B cell (primary cell): ENCODE results near the gene RSL1D1. TPM values are rescaled to one million over a fixed set of nuclear protein-coding genes. Genes with fewer than 3 reads are reported as not detected.

Experiments used
- ATAC-seq: fragments of 200-7000 bp; cut with Tn5 transposase; one replicate; pipeline ENCODE4 v1.10.0; 2021; ENCODE audit warnings: low read depth, mild to moderate bottlenecking, moderate number of reproducible peaks, moderate library complexity
- CTCF ChIA-PET: fragments of 350-600 bp; sonication (Branson Sonifier 250); formaldehyde crosslinking; loops from one replicate; lab custom pipeline; 2021; ENCODE audit warnings: antibody characterized with exemption, inconsistent platforms; lab: Charles Lee
- POLR2A ChIA-PET: fragments of 350-600 bp; sonication (Branson Sonifier 250); formaldehyde crosslinking; loops from one replicate; lab custom pipeline; 2021; ENCODE audit warnings: antibody characterized with exemption; lab: Charles Lee
- DNase-seq: peaks from one replicate; pipeline ENCODE4 v3.0.0; 2013
- H2AFZ ChIP-seq: 2 replicates; pipeline ENCODE4 v1.6.1; 2012; ENCODE audit warnings: mild to moderate bottlenecking, low read depth, low read length; ENCODE audit not compliant: insufficient read depth, poor library complexity, severe bottlenecking
- H3K27ac ChIP-seq, 2 donors: 1 replicate in 1 of 2; 2 replicates in 1 of 2; pipeline ENCODE4 v1.5.1; 2012 to 2013; ENCODE audit warnings: low read length in 2 of 2, mild to moderate bottlenecking in 2 of 2, moderate library complexity in 1 of 2
- H3K27me3 ChIP-seq, 4 experiments: fragments of 200-600 bp in 1 of 4; sonication (generic) in 1 of 4; replicated peaks in 1 of 4; 1 replicate in 2 of 4; 2 replicates in 2 of 4; pipeline versions ENCODE4 v1.6.1 to v1.7.0; 2013 to 2016; ENCODE audit warnings: low read length in 3 of 4, mild to moderate bottlenecking in 2 of 4, mixed read lengths in 1 of 4, moderate library complexity in 1 of 4; ENCODE audit not compliant: insufficient read depth in 4 of 4, control insufficient read depth in 3 of 4; ENCODE audit errors: control extremely low read depth in 1 of 4
- H3K36me3 ChIP-seq, 2 experiments: replicated peaks in 1 of 2; 1 replicate in 1 of 2; 2 replicates in 1 of 2; pipeline versions ENCODE4 v1.6.1 to v1.7.1; 2013; ENCODE audit warnings: low read length in 1 of 2; ENCODE audit not compliant: insufficient read depth in 2 of 2, control insufficient read depth in 1 of 2; ENCODE audit errors: control extremely low read depth in 1 of 2, extremely low read depth in 1 of 2
- H3K4me1 ChIP-seq, 2 donors: fragments of 200-600 bp in 1 of 2; sonication (generic) in 1 of 2; 1 replicate in 1 of 2; 2 replicates in 1 of 2; pipeline versions ENCODE4 v1.5.1 to v1.6.1; 2013 to 2017; ENCODE audit warnings: low read length in 2 of 2; ENCODE audit not compliant: control insufficient read depth in 2 of 2, insufficient read depth in 2 of 2
- H3K4me2 ChIP-seq: replicated peaks from 2 replicates; pipeline ENCODE3; 2012; ENCODE audit warnings: mild to moderate bottlenecking, low read depth, low read length; ENCODE audit not compliant: poor library complexity, severe bottlenecking
- H3K4me3 ChIP-seq, 5 experiments: fragments of 200-600 bp in 1 of 5; sonication (generic) in 1 of 5; 1 replicate in 3 of 5; 2 replicates in 2 of 5; pipeline versions ENCODE4 v1.5.1 to v1.7.0; 2011 to 2016; ENCODE audit warnings: low read length in 4 of 5, mild to moderate bottlenecking in 4 of 5, low read depth in 2 of 5, control low read depth in 1 of 5, moderate library complexity in 1 of 5; ENCODE audit not compliant: insufficient read depth in 1 of 5; ENCODE audit errors: control extremely low read depth in 1 of 5, extremely low read depth in 1 of 5
- H3K79me2 ChIP-seq: fragments of 200-600 bp; sonication (generic); one replicate; pipeline ENCODE4 v1.6.0; 2016; ENCODE audit warnings: low read length; ENCODE audit not compliant: control insufficient read depth, insufficient read depth
- H3K9ac ChIP-seq: fragments of 200-600 bp; sonication (generic); 2 replicates; pipeline ENCODE4 v1.6.1; 2017; ENCODE audit warnings: mild to moderate bottlenecking, low read length, moderate library complexity
- H3K9me3 ChIP-seq, 3 donors: one replicate each; pipeline versions ENCODE4 v1.6.1 to v1.7.1; 2013; ENCODE audit warnings: low read length in 2 of 3; ENCODE audit not compliant: control insufficient read depth in 2 of 3, insufficient read depth in 1 of 3; ENCODE audit errors: control extremely low read depth in 1 of 3
- H4K20me1 ChIP-seq: 2 replicates; pipeline ENCODE4 v1.6.0; 2012; ENCODE audit warnings: mild to moderate bottlenecking, low read length; ENCODE audit not compliant: insufficient read depth, control insufficient read depth, poor library complexity, severe bottlenecking
- H3K27ac Mint-ChIP-seq: one replicate; pipeline ENCODE4 v1.8.0; 2021; ENCODE audit warnings: mixed read lengths
- H3K27me3 Mint-ChIP-seq: one replicate; pipeline ENCODE4 v1.8.0; 2021; ENCODE audit warnings: mixed read lengths
- H3K4me1 Mint-ChIP-seq: one replicate; pipeline ENCODE4 v1.8.0; 2021; ENCODE audit warnings: mixed read lengths
- H3K4me3 Mint-ChIP-seq: one replicate; pipeline ENCODE4 v1.8.0; 2021; ENCODE audit warnings: mixed read lengths
- H3K9me3 Mint-ChIP-seq: one replicate; pipeline ENCODE4 v1.8.0; 2022; ENCODE audit warnings: mixed read lengths; ENCODE audit not compliant: insufficient read depth
- CTCF ChIP-seq: fragments of 200-600 bp; IDR thresholded peaks from one replicate; pipeline ENCODE4 v1.8.0; 2022; ENCODE audit warnings: antibody characterized with exemption, mild to moderate bottlenecking
- EZH2 ChIP-seq: IDR thresholded peaks from 2 replicates; pipeline ENCODE4 v1.6.1; 2012; ENCODE audit warnings: borderline replicate concordance, low read depth, mild to moderate bottlenecking, moderate library complexity, low read length; ENCODE audit not compliant: insufficient read depth, poor library complexity, severe bottlenecking
- WGBS: methylation state at CpG from one replicate; pipeline ENCODE4 v1.1.5; 2013; ENCODE audit warnings: missing lambda C conversion rate; ENCODE audit not compliant: insufficient coverage; 5-methylcytosine and 5-hydroxymethylcytosine counted together
- intact Hi-C: fragments of 100-400 bp; cut with micrococcal nuclease; formaldehyde crosslinking; loops from one replicate; pipeline ENCODE4 v1.10.0; 2022
- polyA plus RNA-seq: library from polyadenylated mRNA; depleted of rRNA; stranded (reverse); fragments of >200 nt; gene quantifications from 2 replicates; pipeline ENCODE4 v1.2.3, GENCODE V29; 2012
- total RNA-seq, 2 donors: library from RNA; stranded (reverse); fragments of 120-200 nt in 1 of 2; gene quantifications; 1 replicate in 1 of 2; 2 replicates in 1 of 2; pipeline versions ENCODE4 v1.2.3 to v1.2.4, GENCODE V29; 2013 to 2022

RSL1D1 gene
- total and polyA plus RNA-seq, 2 donors (not counting 1 experiment from before 2014, with no cell fraction given) = 21.1 to 167 TPM

DNA sequence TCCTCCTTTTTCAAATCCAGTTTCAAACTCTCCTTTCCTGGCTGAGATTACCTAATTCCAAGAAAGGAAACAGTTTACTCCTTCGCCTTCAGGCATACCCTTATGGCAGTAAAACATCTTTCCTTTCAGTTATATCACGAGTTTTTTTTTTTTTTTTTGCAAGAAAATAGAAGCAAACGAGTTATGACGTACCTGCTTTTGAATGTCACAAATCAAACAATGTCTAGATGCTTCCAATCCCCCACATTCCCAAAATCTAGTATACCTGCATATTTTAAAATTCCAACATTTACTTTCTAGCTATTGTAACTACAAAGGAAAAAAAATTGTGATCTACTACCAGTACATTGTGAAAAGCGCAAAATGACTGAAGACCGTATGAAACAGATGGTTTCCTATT, 35.5 kb upstream of the RSL1D1 start:
- Mint-ChIP-seq H3K4me1 (no peaks in the 10 kb centered on the region), H3K27ac (no peak overlapping the region), H3K4me3 (no peak overlapping the region), H3K9me3 (no peaks in the 10 kb centered on the region), H3K27me3 (no peaks in the 10 kb centered on the region)
- H3K4me2 ChIP-seq = no peak overlapping the region
- H3K79me2 ChIP-seq = peaks cover 7% of the 10 kb centered on the region
- TF ChIP-seq EZH2 (no peak), CTCF (no peak)
- no peak overlapping the region for H3K4me3 ChIP-seq
- no peak overlapping the region for H2AFZ ChIP-seq
- CTCF ChIA-PET = no interaction called here
- WGBS = 100% methylated on average over 2 of the region's 6 CpGs
- POLR2A ChIA-PET = interaction anchor here (0.7 kb wide), 1 partner anchor 682 kb away, joined by 8 read pairs; no protein-coding TSS in a partner anchor
- H3K4me1 ChIP-seq = no peaks in the 10 kb centered on the region
- H3K36me3 ChIP-seq = peaks cover 1 to 59% of the 10 kb centered on the region in 2 experiments
- H3K27me3 ChIP-seq = no peaks in the 10 kb centered on the region
- ATAC-seq (no peak), DNase-seq (no peak)
- no peak overlapping the region for H3K9ac ChIP-seq
- H3K27ac ChIP-seq = no peak overlapping the region
- no peaks in the 10 kb centered on the region for H3K9me3 ChIP-seq
- intact Hi-C loops = no loop called here
- H4K20me1 ChIP-seq = no peaks in the 10 kb centered on the region

DNA sequence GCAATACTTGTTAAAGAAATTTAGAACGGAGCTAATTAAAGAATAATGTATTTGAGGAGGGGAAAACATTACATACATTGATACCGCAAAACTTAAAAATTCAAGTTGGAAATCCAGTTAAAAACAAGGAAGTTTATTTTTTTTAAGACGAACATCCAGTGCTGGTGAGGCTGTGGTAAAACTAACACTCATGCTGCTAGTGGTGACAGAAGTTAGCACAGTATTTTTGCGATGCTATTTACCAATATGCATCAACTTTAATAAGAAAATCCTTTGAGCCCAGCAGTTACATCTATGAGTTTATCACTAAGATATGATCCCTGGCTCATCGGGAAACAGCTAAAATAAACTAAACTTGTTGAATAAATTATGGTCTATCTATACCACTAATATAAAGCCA, 32.7 kb upstream of the RSL1D1 start:
- H3K27me3 Mint-ChIP-seq = no peaks in the 10 kb centered on the region
- WGBS = 100% methylated on average over 2 of the region's 5 CpGs
- no peak overlapping the region for H3K9ac ChIP-seq
- no peak overlapping the region for H3K27ac ChIP-seq
- no peaks in the 10 kb centered on the region for H3K4me1 ChIP-seq
- no peaks in the 10 kb centered on the region for H3K27me3 ChIP-seq
- CTCF ChIA-PET = interaction anchor here (1.7 kb wide), 1 partner anchor 184 kb away, joined by 5 read pairs; no protein-coding TSS in a partner anchor
- no peak overlapping the region for H3K27ac Mint-ChIP-seq
- H3K9me3 Mint-ChIP-seq = no peaks in the 10 kb centered on the region
- H3K4me3 ChIP-seq = no peak overlapping the region
- no peak overlapping the region for H2AFZ ChIP-seq
- intact Hi-C loops = no loop called here
- no peak overlapping the region for H3K4me2 ChIP-seq
- ATAC-seq (no peak), DNase-seq (no peak)
- H3K9me3 ChIP-seq = no peaks in the 10 kb centered on the region
- H3K36me3 ChIP-seq = peaks cover 3 to 65% of the 10 kb centered on the region in 2 experiments
- H3K4me1 Mint-ChIP-seq = no peaks in the 10 kb centered on the region
- H3K79me2 ChIP-seq = peaks cover 11% of the 10 kb centered on the region
- H3K4me3 Mint-ChIP-seq = no peak overlapping the region
- TF ChIP-seq CTCF (no peak), EZH2 (no peak)
- no peaks in the 10 kb centered on the region for H4K20me1 ChIP-seq
- POLR2A ChIA-PET = interaction anchor here (0.7 kb wide), 2 partner anchors 12 to 33 kb away, joined by 3 read pairs; partner anchors contain the start of gene RSL1D1
